ENCODE data around the gene COL4A2. TPM values are rescaled to one million over a fixed set of nuclear protein-coding genes. Genes with fewer than 3 reads are reported as not detected.
A peak's percentile ranks its signal among the peaks of the same experiment; 100 is the strongest.
"Not testable (repeated sequence)": the region's sequence is repeated elsewhere in the genome, so short reads cannot be mapped to it uniquely, and the experiment has no call there.

COL4A2 gene
- polyA plus RNA-seq, 10 donors, result 403 to 674 (median 464) TPM

DNA sequence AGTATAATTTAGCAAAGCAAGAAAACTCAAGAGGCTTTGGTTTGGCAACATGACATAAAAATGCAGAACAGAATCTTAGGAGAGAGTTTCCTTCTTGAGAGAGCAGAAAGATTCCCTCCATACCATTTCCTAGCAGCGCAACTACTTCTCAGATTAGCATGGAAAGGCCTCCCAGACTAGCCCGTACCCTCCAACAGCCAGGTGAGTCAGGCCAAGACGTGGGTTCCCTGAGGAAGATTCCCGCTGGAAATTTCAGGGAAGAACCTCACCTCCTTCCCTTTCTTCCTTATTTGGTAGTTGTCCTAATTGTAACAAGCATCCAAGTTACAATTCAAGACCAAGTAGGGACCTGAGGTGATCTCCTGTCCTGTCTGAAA lies 12.3 kb downstream of the COL4A2 start:
- DNase-seq, result no peak

- no peak for DNase-seq
Measured at GRCh38 chr13:110319774-110320509, 12.9 kb downstream of the COL4A2 start.

- no peak for DNase-seq
Measured at GRCh38 chr13:110320645-110321044, 13.6 kb downstream of the COL4A2 start.

DNA sequence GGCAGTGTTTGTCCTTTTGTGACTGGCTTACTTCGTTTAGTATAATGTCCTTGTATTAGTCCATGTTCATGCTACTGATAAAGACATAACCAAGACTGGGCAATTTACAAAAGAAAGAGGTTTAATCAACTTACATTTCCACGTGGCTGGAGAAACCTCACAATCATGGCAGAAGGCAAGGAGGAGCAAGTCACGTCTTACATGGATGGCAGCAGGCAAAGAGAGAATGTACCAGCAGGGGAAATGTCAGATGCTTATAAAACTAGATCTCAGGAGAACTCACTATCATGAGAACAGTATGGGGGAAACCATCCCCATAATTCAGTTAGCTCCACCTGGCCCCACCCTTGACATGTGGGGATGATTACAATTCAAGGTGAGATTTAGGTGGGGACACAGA lies 14.5 kb downstream of the COL4A2 start:
- DNase-seq, result not testable (repeated sequence)

DNA sequence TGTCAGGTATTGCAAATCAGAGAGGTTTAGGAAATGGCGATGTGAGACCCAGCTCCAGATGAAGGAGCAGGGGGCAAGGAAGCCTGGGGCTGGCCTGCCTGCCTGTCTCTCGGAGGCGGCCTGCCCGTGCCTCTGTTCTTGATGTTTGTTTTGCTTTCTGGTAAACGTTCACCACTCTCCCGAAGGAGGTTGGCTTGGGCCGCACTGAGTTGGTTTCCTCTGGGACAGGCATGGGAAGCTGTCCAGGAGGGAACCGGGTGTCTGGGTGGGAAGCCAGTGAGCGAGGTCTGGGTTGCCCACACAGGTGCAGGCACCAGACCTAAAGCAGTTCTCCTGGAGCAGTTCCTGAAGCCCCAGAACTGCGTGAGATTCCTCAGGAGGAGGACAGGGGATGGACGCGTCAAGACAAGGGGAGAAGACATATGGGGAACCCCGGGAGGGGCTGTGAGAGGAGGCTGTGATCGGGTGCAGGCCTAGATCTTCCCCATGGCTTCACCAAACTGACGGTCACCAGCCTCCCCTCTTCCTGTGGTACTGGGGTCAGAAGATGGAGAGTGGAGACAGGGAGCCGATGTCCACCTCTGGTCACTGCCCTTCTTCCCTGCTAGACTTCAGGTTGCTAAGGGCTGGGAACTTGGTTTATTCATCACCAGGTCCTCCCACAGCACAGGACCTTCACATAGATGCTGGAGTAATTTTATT lies 15.2 kb downstream of the COL4A2 start:
- no peak for DNase-seq

DNA sequence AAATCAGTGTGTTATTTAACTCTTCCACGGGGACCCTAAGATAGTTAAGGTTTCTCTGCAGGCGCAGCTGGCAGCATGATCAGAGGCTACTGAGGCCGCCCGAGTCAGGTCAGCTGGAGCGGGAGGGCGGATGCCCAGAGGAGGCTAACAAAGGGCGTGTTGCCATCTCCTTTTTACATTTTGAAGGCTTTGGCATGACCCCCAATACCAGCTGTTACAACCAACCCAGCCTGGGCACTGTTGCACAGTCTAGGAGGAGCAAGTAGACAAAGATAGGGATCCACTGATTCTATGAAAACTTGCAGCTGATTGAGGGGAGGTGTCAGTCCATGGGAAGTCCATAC lies 15.7 kb downstream of the COL4A2 start:
- peak in 1 of 3 donors; percentile 49 for DNase-seq

- DNase-seq, result peak in 1 of 3 donors; percentile 77
Measured at GRCh38 chr13:110323172-110323891, 16.2 kb downstream of the COL4A2 start.

GRCh38 chr13:110324026-110324749 lies 17.1 kb downstream of the COL4A2 start:
- DNase-seq, result peak in 1 of 3 donors; percentile 81

DNA sequence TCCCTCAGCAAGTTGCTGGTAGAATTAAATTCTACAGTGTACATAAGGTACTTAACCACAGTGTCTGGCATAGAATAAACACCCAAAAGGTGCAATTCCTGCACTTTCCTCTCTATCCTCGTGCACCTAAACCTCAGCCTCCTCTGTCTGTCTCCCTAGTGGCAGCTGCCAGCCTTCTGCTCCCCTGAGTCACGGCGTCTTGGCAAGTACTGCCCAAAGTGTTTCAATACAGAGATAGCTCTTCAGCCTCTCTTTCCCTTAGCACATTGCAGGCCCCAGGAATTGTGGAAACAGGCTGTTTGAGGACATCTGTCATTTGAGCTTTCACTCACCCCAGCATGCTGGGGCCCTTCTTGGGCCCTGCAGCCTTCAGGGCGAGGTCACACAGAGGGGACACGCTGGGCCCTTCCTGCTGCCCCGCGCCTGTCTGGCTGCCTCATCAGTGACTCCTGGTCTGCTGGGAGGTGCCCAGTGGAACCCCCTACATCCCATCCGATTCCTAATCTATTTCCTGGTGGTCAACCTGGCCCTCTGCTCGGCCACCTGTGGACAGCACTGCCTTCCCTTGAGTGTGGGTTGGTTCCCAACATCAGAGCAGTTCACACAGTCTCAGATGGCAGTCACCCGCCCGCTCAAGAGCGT lies 19.3 kb downstream of the COL4A2 start:
- DNase-seq, result no peak

- DNase-seq, result peak in 1 of 3 donors; percentile 81
Measured at GRCh38 chr13:110327051-110327721, 20.1 kb downstream of the COL4A2 start.

DNA sequence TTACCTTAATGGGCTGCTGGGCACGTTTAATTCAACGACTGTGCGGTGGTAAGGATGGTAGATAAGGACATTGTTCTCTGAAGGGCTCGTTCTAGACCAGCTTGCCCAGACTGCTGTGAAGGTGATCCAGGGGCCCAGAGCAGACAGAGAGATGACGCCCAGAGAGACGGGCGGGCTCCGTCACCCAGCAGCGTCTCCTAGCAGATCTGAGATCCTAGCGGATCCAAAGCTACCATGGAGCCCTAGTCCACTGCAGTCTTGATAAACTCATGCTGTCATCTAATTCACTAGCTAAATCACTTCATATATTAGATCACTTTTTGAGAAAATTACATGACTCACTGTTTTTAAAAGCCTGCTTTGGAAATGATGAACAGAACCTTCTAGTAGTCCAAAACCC lies 21.5 kb downstream of the COL4A2 start:
- no peak for DNase-seq

GRCh38 chr13:110329258-110329657 lies 22.2 kb downstream of the COL4A2 start:
- no peak for DNase-seq

DNA sequence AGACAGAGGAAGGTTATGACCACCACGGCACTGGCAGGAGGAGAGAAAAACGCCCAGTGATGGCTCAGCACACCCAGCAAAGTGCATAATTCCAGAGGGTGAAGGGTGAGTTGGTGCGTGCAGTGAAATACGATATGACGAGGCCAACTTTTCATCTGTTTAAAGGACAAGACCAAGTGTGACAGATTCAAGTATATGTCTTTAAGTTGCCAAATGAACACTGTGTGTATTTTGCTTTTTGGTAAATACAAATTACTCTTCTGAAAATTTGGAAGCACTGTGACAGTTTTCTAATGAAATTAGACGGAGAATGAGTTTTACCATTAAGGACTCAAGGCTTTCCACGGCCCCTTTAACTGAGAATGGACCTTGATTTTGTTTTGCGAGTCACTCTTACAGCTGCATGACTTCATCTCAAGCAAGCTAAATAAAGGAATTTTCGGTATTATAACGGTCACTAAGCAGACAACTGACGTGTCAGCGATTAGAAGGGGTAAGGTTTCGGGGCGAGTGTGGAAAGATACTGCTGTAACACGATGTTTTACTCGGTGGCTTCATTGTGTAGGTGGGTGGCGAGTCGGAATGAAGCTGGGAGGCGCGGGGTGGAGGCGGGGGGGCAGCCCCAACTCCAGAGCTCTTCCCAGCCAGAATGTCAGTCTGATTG lies 22.8 kb downstream of the COL4A2 start:
- no peak for DNase-seq

- DNase-seq, result no peak
Measured at GRCh38 chr13:110330491-110331011, 23.5 kb downstream of the COL4A2 start.

GRCh38 chr13:110331362-110331761 lies 24.3 kb downstream of the COL4A2 start:
- DNase-seq, result no peak

GRCh38 chr13:110332750-110333149 lies 25.7 kb downstream of the COL4A2 start:
- no peak for DNase-seq

DNA sequence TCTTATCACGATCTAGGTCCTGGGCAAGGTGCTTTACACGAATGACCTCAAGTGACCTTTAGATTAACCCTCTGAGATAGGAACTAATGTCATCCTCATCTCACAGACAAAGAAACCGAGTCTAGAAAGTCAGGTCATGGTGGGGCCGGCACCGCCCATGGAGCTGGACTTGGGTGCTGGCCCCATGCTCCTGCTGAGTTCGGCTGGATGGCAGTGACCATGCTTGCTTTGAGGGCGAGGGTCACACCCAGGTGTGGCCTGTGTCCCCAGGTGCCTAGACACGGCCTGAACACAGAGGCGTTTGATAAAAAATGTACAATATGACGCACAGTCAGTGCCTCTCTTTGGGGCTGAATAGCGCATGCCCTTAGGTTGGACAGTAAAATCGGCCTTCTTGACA lies 26.8 kb downstream of the COL4A2 start:
- DNase-seq, result no peak

DNA sequence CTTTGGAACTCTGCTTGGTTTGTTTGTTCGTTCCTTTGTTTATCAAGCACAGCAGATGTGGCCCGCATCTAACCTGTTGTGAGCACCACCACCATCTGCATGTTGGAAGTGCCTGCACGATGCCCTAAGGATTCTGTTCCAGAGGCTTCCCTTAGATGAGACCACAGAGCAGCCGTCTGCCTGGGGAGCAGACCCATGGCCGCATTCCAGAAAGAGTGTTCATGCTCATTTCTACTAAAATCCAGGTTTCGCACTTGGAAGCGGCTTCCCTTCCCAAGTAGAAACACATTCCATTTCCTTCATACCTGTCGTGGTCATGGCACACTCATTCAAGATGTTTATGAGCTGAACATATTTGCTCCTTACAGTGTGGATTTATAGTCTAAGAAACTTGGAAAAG lies 27.2 kb downstream of the COL4A2 start:
- peak in 1 of 3 donors; percentile 80 for DNase-seq

DNA sequence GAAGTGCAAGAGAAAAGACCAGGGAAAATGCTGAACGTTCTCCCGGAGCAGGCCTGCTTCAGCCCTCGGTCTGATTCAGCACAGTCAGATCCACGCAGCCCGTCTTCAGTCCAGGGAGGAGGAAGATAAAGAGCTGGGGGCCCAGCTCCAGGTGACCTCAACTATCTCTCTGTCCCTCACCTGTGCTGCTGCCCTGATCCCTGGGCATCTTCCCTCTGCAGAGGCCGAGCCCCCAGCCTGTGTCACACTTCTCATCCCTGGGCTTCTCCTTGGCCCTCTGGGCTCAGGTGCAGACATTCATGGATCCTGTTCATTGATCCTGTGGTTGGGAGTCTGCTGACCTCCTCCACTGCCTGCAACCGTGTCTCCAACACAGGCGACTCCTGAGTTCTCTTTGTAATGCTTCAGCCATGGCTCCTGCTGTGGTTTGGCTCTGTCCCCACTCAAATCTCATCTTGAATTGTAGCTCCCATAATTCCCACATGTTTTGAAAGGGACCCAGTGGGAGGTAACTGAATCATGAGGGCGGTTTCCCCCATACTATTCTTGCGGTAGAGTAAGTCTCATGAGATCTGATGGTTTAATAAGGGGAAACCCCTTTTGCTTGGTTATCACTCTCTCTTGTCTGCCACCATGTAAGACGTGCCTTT lies 27.9 kb downstream of the COL4A2 start:
- DNase-seq, result no peak

- no peak for DNase-seq
Measured at GRCh38 chr13:110336108-110336507, 29.0 kb downstream of the COL4A2 start.

All from muscle of back (tissue), 11 donors.